GM18526 (cell line): Measurements from ENCODE around the gene PMFBP1.

Experiments used
- POLR2A ChIP-seq: IDR thresholded peaks from 3 replicates; pipeline ENCODE4 v1.6.1; 2011; ENCODE audit not compliant: insufficient read length; ENCODE audit errors: extremely low read depth

The PMFBP1 gene

DNA sequence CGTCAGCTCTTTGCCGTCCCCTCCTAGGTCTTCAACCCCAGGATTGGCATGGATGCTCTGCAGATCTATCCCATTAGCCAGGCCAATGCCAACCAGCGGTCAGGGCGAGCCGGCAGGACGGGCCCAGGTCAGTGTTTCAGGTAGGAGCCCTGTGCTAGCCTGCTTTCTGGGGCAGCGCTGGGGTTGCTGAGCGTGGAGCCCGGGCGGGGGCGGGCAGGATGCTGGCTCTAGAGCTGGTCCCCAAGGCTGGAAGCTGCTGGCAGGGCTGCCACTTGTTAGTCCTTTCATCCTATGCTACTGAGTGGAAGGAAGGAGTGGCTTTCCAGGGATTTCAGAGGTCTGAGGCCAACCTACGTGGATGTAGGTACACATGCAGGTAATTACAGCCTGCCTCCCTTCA, 66.0 kb downstream of the PMFBP1 start:
- TF ChIP-seq POLR2A: no peak

DNA sequence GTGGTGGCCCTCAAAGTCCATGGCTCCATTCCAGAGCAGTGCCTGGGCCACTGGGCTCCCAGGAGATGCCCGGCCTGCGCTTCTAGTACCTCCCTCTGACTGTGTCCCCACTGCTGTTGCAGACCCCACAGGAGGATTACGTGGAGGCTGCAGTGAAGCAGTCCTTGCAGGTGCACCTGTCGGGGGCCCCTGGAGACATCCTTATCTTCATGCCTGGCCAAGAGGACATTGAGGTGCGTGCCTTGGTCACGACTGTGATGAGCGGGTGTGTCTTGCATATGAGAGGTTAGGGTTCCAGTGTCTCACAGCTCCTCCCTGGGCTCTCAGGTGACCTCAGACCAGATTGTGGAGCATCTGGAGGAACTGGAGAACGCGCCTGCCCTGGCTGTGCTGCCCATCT, 67.0 kb downstream of the PMFBP1 start:
- no peak for TF ChIP-seq POLR2A

GRCh38 chr16:72101195-72101594, 70.8 kb downstream of the PMFBP1 start:
- no peak for TF ChIP-seq POLR2A

DNA sequence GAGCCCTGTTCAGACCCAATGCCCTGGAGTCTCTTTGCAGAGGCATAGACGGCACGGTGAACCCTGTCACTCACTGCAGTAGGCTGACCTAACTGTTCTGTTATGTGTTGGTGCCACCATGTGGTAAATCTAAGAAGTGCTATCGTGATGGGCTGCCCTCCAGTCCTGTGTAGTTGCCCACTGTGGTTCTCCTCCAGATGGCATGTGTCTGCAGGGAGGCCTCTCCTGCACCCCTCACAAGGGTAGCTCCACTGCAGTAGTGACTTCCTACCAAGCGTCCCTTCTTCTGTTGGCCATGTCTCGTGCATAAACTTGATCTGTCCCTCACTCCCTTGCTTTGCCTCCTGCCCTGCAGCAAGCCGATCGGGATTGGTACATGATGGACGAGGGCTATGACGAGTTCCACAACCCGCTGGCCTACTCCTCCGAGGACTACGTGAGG, 72.6 kb downstream of the PMFBP1 start:
- no peak for TF ChIP-seq POLR2A

- no peak for TF ChIP-seq POLR2A
Measured at GRCh38 chr16:72098936-72099335, 73.0 kb downstream of the PMFBP1 start.

- no peak for TF ChIP-seq POLR2A
Measured at GRCh38 chr16:72094266-72094610, 77.7 kb downstream of the PMFBP1 start.

DNA sequence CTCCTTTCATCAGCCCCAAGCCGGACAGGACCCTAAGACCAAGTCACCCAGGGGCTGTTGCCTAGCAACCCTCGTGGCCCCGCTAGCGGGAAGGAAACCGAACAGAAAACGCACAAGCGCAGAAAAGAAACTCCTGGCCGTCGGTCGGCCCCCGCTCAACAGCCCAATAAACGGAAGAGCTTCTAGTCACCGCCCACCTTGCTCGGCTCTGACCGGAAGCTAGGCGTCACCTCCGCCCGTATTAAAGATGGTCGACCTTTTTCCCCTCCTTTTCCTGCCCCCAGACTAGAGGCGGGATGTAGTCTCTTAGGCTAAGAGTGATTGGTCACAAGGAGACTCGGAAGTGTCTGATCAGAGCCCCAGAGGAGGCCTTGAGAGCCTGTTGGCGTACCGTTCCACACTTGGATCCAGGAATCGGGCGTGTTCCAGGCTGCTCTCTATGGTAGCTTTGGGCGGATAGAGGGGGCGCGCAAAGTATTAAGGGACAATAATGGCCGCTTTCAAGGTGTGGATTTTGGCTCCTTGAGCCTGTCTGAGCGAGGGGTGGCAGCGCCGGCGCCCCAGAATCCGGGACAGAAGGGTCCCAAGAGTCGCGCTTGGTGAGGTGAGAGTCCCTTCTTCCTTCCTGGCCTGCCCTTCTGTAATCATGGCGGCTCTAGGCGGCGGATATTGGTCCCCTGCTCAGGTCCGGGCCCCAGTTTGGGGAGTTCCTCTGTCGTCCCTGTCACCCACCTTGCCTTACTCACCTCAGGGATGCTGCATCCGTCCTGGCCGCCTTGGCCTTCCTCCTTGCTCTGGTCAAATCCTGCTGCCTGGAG, 78.3 kb downstream of the PMFBP1 start, which contains the start of the genes DHX38 and TXNL4B:
TSS of gene DHX38 (plus strand) at position 400 of the 818 bp plus-strand sequence. CDS start 2,311 bp downstream, outside the sequence.
TSS of gene TXNL4B (minus strand) at position 173 of the 818 bp plus-strand sequence. CDS start 2,871 bp downstream, outside the sequence.
- TF ChIP-seq POLR2A: peak; percentile 56

DNA sequence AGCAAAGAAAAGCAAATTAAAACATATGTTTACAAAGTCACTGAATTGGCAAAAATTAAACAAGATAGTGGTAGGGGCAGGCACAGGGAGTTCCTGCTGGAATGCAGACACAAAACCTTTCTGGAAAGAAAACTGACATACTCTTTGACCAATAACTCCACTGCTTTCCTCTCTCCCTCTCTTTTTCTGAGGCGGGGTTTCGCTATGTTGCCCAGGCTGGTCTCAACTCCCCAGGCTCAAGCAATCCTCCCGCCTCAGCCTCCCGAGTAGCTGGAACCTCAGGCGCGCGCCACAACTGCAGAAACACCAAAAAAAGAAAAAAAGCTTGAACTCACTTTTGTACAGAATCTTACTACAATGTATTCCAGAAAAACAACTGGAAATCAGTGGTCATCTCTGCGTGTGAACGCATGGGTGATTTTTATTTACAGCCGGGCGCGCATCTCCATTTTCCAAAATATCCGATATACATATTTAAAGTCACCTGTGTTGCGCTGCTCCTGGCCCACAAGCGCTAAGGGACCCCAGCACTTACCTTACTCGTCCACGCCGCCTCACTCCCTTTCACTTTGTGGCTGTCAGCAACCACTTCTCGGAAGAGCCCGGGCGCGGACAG, 79.0 kb downstream of the PMFBP1 start:
- no peak for TF ChIP-seq POLR2A

DNA sequence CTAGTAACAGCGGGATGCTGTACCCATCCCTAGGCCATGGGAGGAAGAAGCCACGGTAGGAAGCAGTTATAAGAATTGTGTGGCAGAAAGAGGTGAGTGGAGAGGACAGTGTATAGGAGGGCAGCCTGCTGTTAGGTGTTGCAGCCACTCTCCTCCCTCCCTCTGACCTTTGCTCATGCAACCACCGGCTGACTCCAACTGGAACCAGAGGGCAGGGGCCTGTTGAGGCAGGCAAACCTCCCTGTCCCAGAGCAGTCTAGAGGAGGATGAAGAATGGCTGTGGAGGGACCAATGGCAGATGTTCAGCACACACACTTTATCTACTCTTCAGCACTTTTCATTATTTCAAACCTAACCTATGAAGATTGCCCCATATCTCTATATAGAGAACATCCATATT, 80.7 kb downstream of the PMFBP1 start:
- TF ChIP-seq POLR2A: no peak

- TF ChIP-seq POLR2A: no peak
Measured at GRCh38 chr16:72085002-72085401, 87.0 kb downstream of the PMFBP1 start.

DNA sequence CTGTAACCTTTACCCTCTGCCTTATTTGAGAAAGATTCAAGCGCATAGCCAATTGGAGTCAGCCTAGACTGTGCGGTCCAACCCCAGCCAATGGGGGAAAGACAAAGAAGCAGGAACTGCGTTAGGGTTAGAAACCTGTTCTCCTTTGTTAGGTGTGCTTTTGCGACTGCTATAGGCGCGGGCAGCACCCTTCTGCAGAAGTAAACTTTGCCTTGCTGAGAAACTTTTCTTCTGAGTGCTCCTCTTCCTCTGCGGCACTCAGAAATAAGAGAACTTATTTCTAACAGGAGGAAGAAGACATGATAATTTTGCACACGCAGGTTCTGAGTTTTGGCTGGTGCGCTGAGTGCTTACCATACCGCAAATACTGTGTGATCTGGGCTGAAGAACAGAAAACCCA, 87.5 kb downstream of the PMFBP1 start:
- no peak for TF ChIP-seq POLR2A

DNA sequence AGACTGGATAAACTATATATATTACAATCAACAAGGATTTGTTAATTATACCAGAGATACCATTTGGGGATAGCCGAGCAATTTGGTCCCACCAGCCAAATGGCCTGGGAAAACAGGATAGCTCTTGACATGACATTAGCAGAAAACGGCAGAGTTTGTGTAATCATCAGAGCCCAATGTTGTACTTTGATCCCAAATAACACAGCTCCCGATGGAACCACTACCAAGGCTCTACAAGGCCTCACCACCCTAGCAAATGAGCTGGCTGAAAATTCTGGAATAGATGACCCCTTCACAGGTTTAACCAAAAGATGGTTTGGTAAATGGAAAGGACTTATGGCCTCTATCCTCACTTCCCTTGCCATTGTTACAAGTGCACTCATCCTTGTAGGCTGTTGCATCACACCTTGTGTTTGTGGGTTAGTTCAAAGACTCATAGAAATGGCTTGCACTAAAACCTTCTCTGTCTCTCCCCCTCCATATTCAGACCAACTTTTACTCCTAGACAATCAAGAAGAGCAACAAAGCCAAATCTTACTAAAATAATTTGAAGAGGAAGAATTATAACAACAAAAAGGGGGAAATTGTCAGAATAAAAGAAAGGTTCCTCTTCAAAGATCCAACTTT, 88.1 kb downstream of the PMFBP1 start:
- no peak for TF ChIP-seq POLR2A

GRCh38 chr16:72073560-72074230, 98.3 kb downstream of the PMFBP1 start:
- TF ChIP-seq POLR2A: no peak

- TF ChIP-seq POLR2A: no peak
Measured at GRCh38 chr16:72072514-72073342, 99.2 kb downstream of the PMFBP1 start.
